Keratinocyte (primary cell): ENCODE measurements around the gene PLA2G2E. TPM values are rescaled to one million over a fixed set of nuclear protein-coding genes. Genes with fewer than 3 reads are reported as not detected.

ENCODE experiments used
- DNase-seq: peaks from one replicate; pipeline ENCODE4 v3.0.0-alpha.2; 2011; ENCODE audit warnings: low read depth, missing footprints, low spot score
- FAIRE-seq: peaks from 2 replicates; lab custom pipeline; 2011; peaks lifted over from hg19 to GRCh38; lab: Jason Lieb, UNC
- H2AFZ ChIP-seq: 2 replicates; pipeline ENCODE4 v1.6.0; 2012; ENCODE audit warnings: low read length, control low read depth, inconsistent platforms; ENCODE audit not compliant: control insufficient read depth
- H3K27ac ChIP-seq: 2 replicates; pipeline ENCODE4 v1.5.1; 2011; ENCODE audit warnings: low read length; ENCODE audit not compliant: control insufficient read depth, insufficient read depth
- H3K27me3 ChIP-seq: 3 replicates; pipeline ENCODE4 v1.6.0; 2011; ENCODE audit warnings: low read length; ENCODE audit not compliant: control insufficient read depth, insufficient read depth; ENCODE audit errors: extremely low read depth
- H3K36me3 ChIP-seq, 2 experiments: 2 replicates in 1 of 2; 3 replicates in 1 of 2; pipeline ENCODE4 v1.5.1; 2011; ENCODE audit warnings: low read length in 2 of 2, mild to moderate bottlenecking in 1 of 2; ENCODE audit not compliant: control insufficient read depth in 2 of 2, insufficient read depth in 2 of 2; ENCODE audit errors: extremely low read depth in 1 of 2
- H3K4me1 ChIP-seq: 3 replicates; pipeline ENCODE4 v1.5.1; 2011; ENCODE audit warnings: low read length; ENCODE audit not compliant: control insufficient read depth, insufficient read depth; ENCODE audit errors: extremely low read depth
- H3K4me2 ChIP-seq: 3 replicates; pipeline ENCODE4 v1.6.0; 2011; ENCODE audit warnings: low read depth, low read length; ENCODE audit not compliant: control insufficient read depth, insufficient read depth; ENCODE audit errors: extremely low read depth
- H3K4me3 ChIP-seq, 3 experiments: fragments of 200-600 bp in 1 of 3; sonication (generic) in 1 of 3; 2 replicates in 2 of 3; 3 replicates in 1 of 3; pipeline ENCODE4 v1.5.1; 2011 to 2016; ENCODE audit warnings: low read length in 3 of 3, mild to moderate bottlenecking in 3 of 3, control low read depth in 2 of 3, inconsistent platforms in 1 of 3, low read depth in 1 of 3, mixed read lengths in 1 of 3, mixed run types in 1 of 3, moderate library complexity in 1 of 3; ENCODE audit not compliant: control insufficient read depth in 2 of 3, insufficient read depth in 2 of 3; ENCODE audit errors: extremely low read depth in 1 of 3
- H3K79me2 ChIP-seq: 2 replicates; pipeline ENCODE4 v1.6.0; 2012; ENCODE audit warnings: low read length; ENCODE audit not compliant: control insufficient read depth, insufficient read depth
- H3K9ac ChIP-seq: 3 replicates; pipeline ENCODE4 v1.6.0; 2011; ENCODE audit warnings: low read length; ENCODE audit not compliant: control insufficient read depth, insufficient read depth; ENCODE audit errors: extremely low read depth
- H3K9me1 ChIP-seq: 3 replicates; pipeline ENCODE4 v1.6.0; 2011; ENCODE audit warnings: low read length; ENCODE audit not compliant: control insufficient read depth, insufficient read depth; ENCODE audit errors: extremely low read depth
- H3K9me3 ChIP-seq: 2 replicates; pipeline ENCODE4 v1.5.1; 2012; ENCODE audit warnings: low read depth, low read length; ENCODE audit not compliant: control insufficient read depth
- H4K20me1 ChIP-seq: 3 replicates; pipeline ENCODE4 v1.6.0; 2011; ENCODE audit warnings: low read length; ENCODE audit not compliant: control insufficient read depth, insufficient read depth; ENCODE audit errors: extremely low read depth
- CTCF ChIP-seq, 3 experiments: IDR thresholded peaks in 1 of 3; conservative IDR thresholded peaks in 1 of 3; optimal IDR thresholded peaks in 1 of 3; 2 replicates in 2 of 3; 3 replicates in 1 of 3; pipeline versions ENCODE3 to v1.5.1; 2011; ENCODE audit warnings: low read length in 3 of 3, mild to moderate bottlenecking in 3 of 3, moderate library complexity in 2 of 3, control low read depth in 1 of 3, inconsistent platforms in 1 of 3; ENCODE audit not compliant: insufficient read depth in 2 of 3; ENCODE audit errors: extremely low read depth in 1 of 3
- EZH2 ChIP-seq: IDR thresholded peaks from one replicate; pipeline ENCODE4 v1.6.1; 2012; ENCODE audit warnings: inconsistent platforms, mild to moderate bottlenecking, low read length, moderate library complexity
- dilution Hi-C: fragments of 300-500 bp; cut with MboI; formaldehyde crosslinking; loops from one replicate; pipeline ENCODE4 v1.7.0; 2020; ENCODE audit warnings: low sequenced_read_pairs; ENCODE audit not compliant: extremely low pct_ligation_motif_present
- polyA plus RNA-seq, 5 experiments: library from polyadenylated mRNA; depleted of rRNA in 3 of 5; stranded (reverse) in 3 of 5; stranded (forward) in 1 of 5; unstranded in 1 of 5; fragments of >200 nt; gene quantifications; 1 replicate in 1 of 5; 2 replicates in 3 of 5; 3 replicates in 1 of 5; pipeline versions ENCODE4 v1.2.1 to v1.2.3, GENCODE V29; 2011 to 2012; ENCODE audit warnings: missing spikeins in 2 of 5, low read depth in 1 of 5, low replicate concordance in 1 of 5

Gene PLA2G2E
- polyA plus RNA-seq, 1 donor (not counting 4 experiments of a cell fraction or from before 2014, with no cell fraction given) = not detected

- Histone ChIP-seq H3K9ac (no peak overlapping the region), H3K27ac (no peak overlapping the region), H4K20me1 (no peaks in the 10 kb centered on the region), H3K36me3 (peaks cover 29% of the 10 kb centered on the region in 2 experiments), H3K4me2 (no peak overlapping the region), H3K27me3 (no peaks in the 10 kb centered on the region), H2AFZ (no peak overlapping the region), H3K79me2 (no peaks in the 10 kb centered on the region), H3K9me3 (no peaks in the 10 kb centered on the region), H3K4me3 (no peak overlapping the region), H3K9me1 (no peaks in the 10 kb centered on the region), H3K4me1 (peaks cover 14% of the 10 kb centered on the region)
- no peak for FAIRE-seq
- dilution Hi-C loops = no loop called here
- no peak for DNase-seq
- TF ChIP-seq EZH2 = no peak
- no peak for TF ChIP-seq CTCF (optimal IDR thresholded peaks at IDR 0.05 in 1 of 3, IDR thresholded peaks at IDR 0.05 in 1 of 3, conservative IDR thresholded peaks at IDR 0.05 in 1 of 3; ENCODE audit: extremely low read depth in 1 of 3, insufficient read depth in 2 of 3, low read length in 3 of 3)
Measured at GRCh38 chr1:19907456-19907855, 16.0 kb downstream of the PLA2G2E start.

GRCh38 chr1:19903621-19904020 is 19.8 kb downstream of the PLA2G2E start:
- Histone ChIP-seq H3K9ac (no peak overlapping the region), H3K4me3 (no peak overlapping the region), H4K20me1 (no peaks in the 10 kb centered on the region), H3K27me3 (no peaks in the 10 kb centered on the region), H3K4me1 (peaks cover 14% of the 10 kb centered on the region), H2AFZ (no peak overlapping the region), H3K27ac (peak overlapping the region; percentile 55), H3K36me3 (peaks cover 15 to 25% of the 10 kb centered on the region in 2 experiments), H3K9me1 (no peaks in the 10 kb centered on the region), H3K4me2 (peak overlapping the region; percentile 49), H3K79me2 (no peaks in the 10 kb centered on the region), H3K9me3 (no peaks in the 10 kb centered on the region)
- dilution Hi-C loops = no loop called here
- FAIRE-seq (peak; percentile 98), DNase-seq (peak; percentile 58)
- TF ChIP-seq EZH2 = no peak
- TF ChIP-seq CTCF (optimal IDR thresholded peaks at IDR 0.05 in 1 of 3, IDR thresholded peaks at IDR 0.05 in 1 of 3, conservative IDR thresholded peaks at IDR 0.05 in 1 of 3; ENCODE audit: extremely low read depth in 1 of 3, insufficient read depth in 2 of 3, low read length in 3 of 3) = no peak
